Tracheal epithelial cell (primary cell): ENCODE data around the gene OOEP. TPM values are rescaled to one million over a fixed set of nuclear protein-coding genes. Genes with fewer than 3 reads are reported as not detected.

ENCODE experiments used
- total RNA-seq: library from RNA; depleted of rRNA; stranded (reverse); fragments of >200 nt; gene quantifications from 2 replicates; pipeline ENCODE4 v1.2.1, GENCODE V29; 2014

The OOEP gene
- total RNA-seq, result not detected in 2 replicates

DNA sequence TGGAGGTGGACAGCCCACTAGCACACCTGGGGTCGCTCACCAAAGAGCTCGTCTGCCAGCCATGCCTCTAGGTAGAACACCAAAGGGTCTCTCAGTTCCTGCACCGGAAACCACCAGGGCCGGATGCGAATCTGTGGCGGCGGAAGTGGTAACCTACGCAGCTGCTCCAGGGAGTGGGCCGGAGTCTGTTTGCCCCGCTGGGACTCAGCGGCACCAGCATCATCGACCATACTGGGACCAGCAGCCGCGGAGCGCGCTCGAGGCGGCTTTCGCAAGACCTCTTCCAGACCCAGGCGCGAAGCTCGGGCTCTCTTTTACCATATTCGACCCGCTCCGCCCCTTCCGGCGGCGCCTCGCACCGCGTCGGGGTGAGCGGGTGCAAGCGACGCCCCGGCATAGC lies at the start of gene OOEP:
OOEP (minus strand) TSS at position 335 of the 400 bp plus-strand sequence; CDS start at position 230, 105 bp downstream.

DNA sequence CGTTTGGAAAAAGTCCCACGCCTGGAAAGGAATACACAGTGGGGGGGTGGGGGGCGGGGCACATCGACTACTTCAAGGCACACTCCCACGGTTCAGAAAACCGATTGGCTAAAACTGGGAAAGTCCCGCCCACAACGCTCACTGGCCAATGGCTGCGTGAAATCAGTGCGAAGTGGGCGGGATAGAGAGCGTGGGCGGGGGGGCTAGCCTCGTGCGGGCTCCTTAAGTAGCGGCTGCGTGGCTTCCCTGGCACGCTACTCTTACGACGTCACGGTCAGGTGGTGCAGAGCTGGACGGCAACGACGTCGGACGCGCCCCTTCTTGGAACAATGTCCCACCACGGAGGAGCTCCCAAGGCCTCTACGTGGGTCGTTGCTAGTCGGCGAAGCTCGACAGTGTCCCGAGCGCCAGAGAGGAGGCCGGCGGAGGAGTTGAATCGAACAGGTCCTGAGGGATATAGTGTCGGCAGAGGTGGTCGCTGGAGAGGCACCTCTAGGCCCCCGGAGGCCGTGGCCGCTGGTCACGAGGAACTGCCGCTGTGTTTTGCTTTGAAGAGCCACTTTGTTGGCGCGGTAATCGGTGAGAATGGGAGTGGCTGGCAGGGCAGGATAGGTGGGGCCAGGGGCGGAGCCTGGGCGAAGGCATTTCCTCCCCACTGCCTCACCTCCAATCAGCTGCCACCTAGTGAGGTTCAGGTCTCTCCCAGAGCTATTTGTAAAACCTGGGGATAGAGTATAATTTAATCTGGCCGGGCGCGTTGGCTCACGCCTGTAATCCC lies 25.1 kb upstream of the OOEP start, which contains the start of gene DDX43:
DDX43 (plus strand) TSS at position 252 of the 778 bp plus-strand sequence; CDS start at position 330, 78 bp downstream.

DNA sequence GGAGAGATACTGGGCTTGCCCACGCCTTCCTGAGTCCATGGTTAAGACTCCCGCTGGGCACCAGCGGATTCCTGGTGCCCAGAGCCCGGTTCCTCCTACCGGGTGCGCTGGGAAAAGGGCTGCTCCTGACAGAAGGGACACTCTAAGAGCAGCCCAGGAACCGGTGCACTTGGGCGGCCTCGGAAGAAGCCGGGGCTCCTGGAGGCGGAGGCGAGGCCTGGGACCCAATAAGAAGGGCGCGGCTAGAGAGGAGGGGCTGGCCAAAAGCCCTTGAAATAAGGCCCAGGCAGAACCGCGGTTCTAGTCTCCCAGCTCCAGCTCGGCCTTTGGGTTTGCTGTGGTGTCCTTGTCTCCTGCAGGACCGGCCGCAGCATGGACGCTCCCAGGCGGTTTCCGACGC lies 7.3 kb downstream of the OOEP start, which contains the start of gene KHDC3L:
KHDC3L (plus strand) TSS at position 301 of the 400 bp plus-strand sequence; CDS start at position 373, 72 bp downstream.

GRCh38 chr6:73353636-73354593 lies 15.8 kb downstream of the OOEP start, which contains the start of gene DPPA5:
DPPA5 (minus strand) TSS chr6:73354276; CDS start chr6:73354225, 51 bp downstream.

Other genes starting within 250 kb of the OOEP start
- not detected in 2 replicates for gene KHDC1L, start 144.4 kb downstream of the OOEP start, total RNA-seq
- gene KHDC1, start 106.7 kb downstream of the OOEP start, total RNA-seq, result 0.24 and 1.5 TPM in 2 replicates
- gene DPPA5, start 15.6 kb downstream of the OOEP start, total RNA-seq, result not detected in 2 replicates
- gene KHDC3L, start 7.2 kb downstream of the OOEP start, total RNA-seq, result not detected in 2 replicates
- 0.43 and 0.48 TPM in 2 replicates for gene DDX43, start 24.9 kb upstream of the OOEP start, total RNA-seq
- 7.2 and 9.2 TPM in 2 replicates for gene CGAS, start 82.4 kb upstream of the OOEP start, total RNA-seq
- 25.5 and 45.0 TPM in 2 replicates for gene MTO1, start 91.8 kb upstream of the OOEP start, total RNA-seq
- gene EEF1A1, start 151.1 kb upstream of the OOEP start, total RNA-seq, result 36,570 and 47,739 TPM in 2 replicates